Middle frontal gyrus (tissue), 1 donor: ENCODE results near the gene SLC25A26.

ENCODE experiments used
- DNase-seq: peaks from one replicate; pipeline ENCODE4 v3.0.0-alpha.2; 2015; ENCODE audit warnings: low spot score; ENCODE audit errors: extremely low spot score

SLC25A26 gene

GRCh38 chr3:66317750-66318376 lies 97.1 kb downstream of the SLC25A26 start:
- no peak for DNase-seq

DNA sequence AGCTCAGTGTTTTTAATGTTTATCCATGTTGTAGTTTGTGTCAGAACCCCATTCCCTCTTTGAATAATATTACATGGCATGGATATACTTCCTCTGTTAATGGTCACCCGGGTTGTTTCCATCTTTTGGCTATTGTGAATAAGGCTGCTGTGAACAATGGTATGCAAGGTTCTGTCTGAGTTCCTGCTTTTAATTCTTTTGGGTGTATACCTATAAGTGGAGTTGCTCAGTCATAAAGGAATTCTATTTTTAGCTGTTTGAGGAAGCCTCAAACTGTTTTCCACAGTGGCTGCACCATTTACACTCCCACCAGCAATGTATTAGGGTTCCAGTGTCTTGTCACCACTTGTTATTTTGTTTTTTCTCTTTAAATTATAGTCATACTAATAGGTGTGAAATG lies 99.6 kb downstream of the SLC25A26 start:
- no peak for DNase-seq

DNA sequence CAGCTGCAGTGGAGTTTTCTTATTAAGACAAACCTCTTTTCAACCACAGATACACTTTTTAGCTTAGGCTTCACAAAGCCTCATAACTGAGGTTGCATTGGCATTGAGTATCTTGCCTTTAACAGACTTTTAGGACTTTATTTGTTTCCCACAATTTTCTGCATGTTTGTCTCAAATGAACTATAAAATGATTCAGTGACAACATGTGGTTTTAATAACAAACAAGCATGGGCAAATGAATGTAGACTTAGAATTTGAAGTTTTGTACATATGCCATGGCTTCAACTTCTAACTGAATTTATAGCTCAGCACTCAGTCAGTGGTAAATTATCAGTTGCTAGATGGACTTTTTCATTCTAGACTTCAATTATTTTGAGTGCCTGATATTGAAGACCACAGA lies 101.6 kb downstream of the SLC25A26 start:
- DNase-seq = no peak

DNA sequence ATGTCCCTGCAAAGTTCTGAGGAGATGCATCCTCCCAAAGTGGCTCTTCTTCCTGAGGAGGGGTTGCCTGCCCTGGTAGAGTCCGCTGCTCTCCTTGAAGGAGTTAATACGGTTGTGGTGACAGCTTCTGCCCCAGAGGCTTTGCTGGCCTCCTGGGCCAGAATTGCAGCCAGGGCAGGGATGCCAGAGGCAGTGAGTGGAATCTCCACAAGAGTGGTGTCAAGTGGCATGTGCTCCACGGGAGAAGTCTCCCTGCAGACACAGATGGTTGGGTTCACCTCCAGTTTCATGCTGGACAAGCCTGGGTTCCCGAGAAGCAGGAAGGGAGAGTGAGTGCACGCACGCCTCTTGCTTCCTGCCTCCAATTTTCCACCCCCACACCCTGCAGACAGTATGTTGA lies 105.5 kb downstream of the SLC25A26 start:
- DNase-seq = no peak

DNA sequence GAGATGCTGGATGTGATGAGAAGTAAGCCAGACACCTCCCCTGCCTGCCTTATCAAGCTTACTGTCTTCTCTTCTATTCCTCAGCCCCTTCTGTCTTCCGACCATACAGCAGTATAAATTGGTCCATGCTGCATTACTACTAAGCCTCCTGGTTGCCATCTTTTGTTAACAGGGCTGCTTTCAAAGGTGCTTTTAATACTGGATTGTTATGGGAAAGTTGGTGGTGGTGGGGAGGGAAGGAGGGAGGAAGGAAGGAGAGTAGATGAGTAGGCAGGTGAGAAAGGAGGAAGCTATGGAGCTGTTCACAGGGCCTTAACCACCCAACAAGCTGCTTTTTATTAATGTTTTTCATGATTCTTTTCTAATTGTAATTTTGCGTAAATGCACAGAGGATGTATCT lies 114.9 kb downstream of the SLC25A26 start:
- DNase-seq = no peak

- DNase-seq = no peak
These were observed 115.5 kb downstream of the SLC25A26 start for GRCh38 chr3:66336333-66336766.

- no peak for DNase-seq
These were observed 118.1 kb downstream of the SLC25A26 start for GRCh38 chr3:66338927-66339326.

DNA sequence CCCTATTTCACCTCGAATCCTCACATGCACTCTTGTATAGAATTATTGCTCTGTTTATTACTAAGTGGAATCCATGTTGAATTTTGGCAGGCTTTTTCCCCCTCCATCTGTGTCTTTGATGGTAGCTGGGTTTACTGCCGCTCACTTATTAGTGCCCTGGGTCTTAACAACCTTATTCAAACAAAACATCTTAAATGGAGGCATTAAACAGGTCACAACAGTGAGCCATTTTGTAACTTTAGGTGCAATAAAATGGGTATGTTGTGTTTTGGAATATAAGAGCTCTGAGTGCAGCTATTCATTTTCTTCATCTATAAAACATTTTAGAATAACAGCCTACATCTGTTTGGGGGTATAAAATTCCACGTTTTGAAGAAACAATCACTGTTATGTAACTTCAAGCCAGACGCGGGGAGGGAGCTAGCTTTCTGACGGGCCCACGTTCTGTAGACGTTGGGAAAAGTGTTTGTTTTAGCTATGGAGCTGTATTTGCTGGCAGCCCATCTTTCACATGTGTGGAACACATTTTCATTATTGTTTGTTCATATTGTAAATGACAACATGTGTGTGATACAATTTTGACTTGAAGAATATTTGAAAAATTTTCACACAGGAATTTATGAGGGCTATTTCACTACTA lies 122.0 kb downstream of the SLC25A26 start:
- no peak for DNase-seq

- DNase-seq = no peak
These were observed 123.6 kb downstream of the SLC25A26 start for GRCh38 chr3:66344391-66344811.

DNA sequence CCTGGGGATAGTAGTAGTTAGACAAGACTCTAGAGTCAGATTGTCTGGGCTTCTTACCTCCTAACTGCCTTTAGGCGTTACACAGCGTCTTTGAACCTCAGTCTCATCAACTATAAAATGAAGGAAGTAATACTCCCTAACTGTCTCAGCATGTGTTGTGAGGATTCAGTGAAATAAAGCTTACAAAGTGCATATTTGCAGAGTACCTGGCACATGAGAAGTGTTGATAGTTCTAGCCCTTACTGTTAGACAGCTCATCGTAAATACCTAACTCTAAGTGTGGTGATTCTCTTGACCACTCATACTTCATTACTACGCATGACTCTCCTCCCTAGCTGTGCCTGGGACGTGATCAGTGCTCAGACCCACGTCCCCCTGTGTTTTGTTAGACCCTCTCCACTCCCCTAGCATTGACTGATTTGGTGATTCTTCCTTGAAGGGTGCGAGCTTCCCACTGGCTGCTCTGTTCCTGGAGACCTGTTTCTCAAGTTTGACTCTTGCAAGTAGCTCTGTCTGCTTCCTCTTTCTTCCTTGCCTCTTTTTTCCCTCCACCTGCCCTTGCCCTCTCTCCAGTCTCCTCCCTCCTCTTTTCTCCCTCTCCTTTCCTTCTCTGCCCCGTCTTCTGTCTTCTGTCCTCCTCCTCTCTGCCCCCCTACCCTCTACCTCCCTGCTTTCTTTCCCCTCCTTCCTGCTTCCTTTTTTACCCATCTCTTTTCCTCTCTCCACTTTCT lies 124.2 kb downstream of the SLC25A26 start:
- DNase-seq = no peak

DNA sequence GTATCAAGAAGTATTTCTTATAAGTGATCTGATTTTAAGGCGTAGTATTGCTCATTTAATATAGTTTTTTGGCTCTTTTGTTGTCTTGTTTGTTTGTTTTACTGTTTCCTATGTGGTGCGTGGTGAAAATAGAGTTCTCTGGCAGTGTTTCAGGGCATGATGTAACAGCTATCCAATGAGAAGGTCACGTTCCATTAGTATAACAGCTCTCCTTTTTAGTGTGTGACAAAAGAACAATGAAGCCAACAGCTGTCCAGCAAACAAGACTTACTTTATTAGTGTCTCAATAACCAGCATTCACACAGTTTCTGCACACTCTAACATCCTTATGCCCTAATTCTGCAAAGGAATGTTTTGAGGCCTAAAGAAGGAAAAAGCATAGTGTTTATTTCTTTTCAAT lies 127.9 kb downstream of the SLC25A26 start:
- peak; percentile 36 for DNase-seq

- DNase-seq = no peak
These were observed 129.8 kb downstream of the SLC25A26 start for GRCh38 chr3:66350601-66351000.

- DNase-seq = no peak
These were observed 132.2 kb downstream of the SLC25A26 start for GRCh38 chr3:66353039-66353438.

DNA sequence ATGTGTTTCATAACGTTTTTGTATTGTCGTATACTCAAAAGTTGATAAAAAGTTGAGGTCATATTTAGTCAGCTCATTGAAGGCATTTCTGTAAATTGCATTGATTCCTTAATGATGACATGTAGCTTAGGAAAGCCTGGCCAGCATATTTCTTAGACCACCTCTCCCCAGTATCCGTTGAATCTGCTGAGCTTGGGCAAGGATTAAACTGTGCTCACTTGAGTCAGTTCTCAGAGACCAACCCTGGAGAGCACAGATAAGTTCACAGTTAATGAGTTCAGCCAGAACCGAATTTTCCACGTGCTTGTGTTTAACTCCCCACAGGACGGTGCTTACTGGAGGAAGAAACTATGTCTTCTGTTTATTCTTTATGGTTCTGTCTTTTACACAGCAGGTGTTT lies 132.7 kb downstream of the SLC25A26 start:
- DNase-seq = no peak

DNA sequence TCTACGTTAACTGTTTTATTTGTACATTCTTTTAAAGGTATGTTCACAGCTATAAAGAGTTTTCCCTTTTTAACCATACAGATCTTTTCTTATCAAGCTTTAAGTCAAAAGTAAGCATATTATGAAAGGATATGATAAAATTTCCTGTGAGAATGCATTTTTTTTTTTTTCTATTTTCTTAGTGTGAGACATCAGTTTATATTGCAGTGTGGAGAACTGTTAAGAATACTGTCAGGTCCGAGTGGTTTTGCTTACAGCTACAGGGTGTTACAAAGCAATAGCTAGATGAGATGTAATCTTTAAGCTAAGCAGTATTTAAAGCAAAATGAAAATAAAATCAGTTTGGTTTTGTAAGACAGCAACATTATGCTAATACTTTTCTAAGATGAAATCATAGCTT lies 133.2 kb downstream of the SLC25A26 start:
- DNase-seq = no peak

- no peak for DNase-seq
These were observed 134.6 kb downstream of the SLC25A26 start for GRCh38 chr3:66355394-66355793.

DNA sequence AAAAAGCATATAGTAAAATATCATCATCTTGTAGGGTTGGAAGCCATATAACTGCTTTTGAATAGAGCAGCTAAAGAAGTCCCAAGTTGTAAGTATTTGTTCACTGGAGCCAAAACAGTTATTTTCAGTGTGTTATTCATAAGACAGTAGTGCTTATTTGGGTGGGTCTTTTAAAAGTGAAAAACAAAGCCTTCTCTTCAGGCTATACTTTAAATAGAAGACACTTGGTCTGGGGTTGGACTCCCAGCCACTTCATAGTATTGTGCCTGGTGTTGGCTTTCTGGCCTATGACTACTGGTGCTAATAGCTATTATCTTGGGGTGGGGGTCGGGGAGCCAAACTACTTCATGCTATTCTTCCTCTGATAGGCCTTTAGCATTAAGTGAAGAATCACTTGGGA lies 135.2 kb downstream of the SLC25A26 start:
- no peak for DNase-seq

GRCh38 chr3:66361356-66361755 lies 140.6 kb downstream of the SLC25A26 start:
- DNase-seq = no peak

DNA sequence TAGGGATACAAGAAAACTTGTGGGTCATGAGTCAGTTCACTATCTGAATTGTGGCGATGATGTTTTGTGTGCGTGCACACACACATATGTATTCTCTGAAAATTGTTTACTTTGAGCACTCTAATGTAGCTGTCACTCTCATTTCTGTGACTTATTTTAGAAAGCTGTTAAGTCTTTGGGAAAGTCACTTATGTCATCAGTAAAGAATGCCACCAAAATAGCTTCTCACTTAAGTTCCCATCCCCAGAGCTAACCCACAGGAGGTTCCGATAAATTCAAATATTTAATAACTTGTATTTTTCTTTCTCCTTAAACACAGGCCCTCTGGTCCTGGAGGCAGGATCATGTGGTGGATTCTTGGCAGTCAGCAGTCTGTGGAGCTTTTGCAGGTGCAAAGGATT lies 141.7 kb downstream of the SLC25A26 start:
- DNase-seq = no peak

- DNase-seq = no peak
These were observed 142.3 kb downstream of the SLC25A26 start for GRCh38 chr3:66363148-66363547.

GRCh38 chr3:66365080-66365479 lies 144.3 kb downstream of the SLC25A26 start:
- DNase-seq = no peak

DNA sequence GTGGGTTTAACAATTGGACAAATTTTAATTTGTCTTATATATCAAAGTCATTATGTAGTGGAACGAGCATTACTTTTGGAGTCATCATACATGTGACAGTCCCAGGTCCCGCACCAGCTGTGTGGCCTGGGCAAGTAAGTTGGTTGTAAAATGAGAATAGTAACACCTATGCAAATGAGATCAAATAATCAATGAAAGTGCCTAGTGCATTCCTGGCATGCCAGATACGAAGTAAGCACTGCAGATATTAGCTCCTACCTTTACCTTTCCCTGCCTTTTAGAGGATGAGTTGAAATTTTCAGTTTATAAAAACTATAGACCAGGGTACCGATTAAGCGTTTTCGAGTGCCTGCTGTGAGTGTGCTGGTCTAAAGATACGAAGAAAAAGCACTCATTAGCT lies 145.9 kb downstream of the SLC25A26 start:
- DNase-seq = no peak

DNA sequence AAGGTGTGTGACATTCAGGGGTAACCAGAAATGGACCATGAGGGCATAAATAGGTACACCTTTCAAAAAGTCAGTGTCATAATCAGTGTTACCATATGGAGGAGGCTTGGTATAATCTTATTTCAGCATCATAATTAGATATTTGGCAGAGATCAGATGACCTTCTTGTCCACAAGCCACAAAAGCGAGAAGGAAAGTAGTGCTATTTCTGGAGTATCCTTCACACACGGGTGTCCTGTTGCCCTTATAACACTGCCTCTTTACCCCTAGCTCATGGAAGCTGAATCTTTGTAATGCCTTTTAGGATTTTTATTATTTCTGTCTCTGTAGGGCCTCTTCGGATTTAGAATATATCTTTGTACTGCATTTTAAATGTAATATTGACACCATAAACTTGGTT lies 147.2 kb downstream of the SLC25A26 start:
- no peak for DNase-seq
